Osteocyte (in vitro differentiated cells): ENCODE data around the gene DLEC1. TPM values are rescaled to one million over a fixed set of nuclear protein-coding genes. Genes with fewer than 3 reads are reported as not detected.

Experiments used
- DNase-seq: peaks from one replicate; pipeline ENCODE4 v3.0.0; 2021; ENCODE audit warnings: mixed read lengths; ENCODE audit not compliant: unreplicated experiment; ENCODE audit errors: extremely low spot score
- H3K27ac Mint-ChIP-seq: one replicate; pipeline ENCODE4 v1.8.0; 2021; ENCODE audit warnings: mild to moderate bottlenecking, mixed read lengths; ENCODE audit not compliant: unreplicated experiment
- H3K27me3 Mint-ChIP-seq: one replicate; pipeline ENCODE4 v1.8.0; 2021; ENCODE audit warnings: mixed read lengths; ENCODE audit not compliant: unreplicated experiment
- H3K36me3 Mint-ChIP-seq: one replicate; pipeline ENCODE4 v1.8.0; 2021; ENCODE audit warnings: mixed read lengths; ENCODE audit not compliant: unreplicated experiment
- H3K4me1 Mint-ChIP-seq: one replicate; pipeline ENCODE4 v1.8.0; 2021; ENCODE audit warnings: mixed read lengths; ENCODE audit not compliant: unreplicated experiment
- H3K4me3 Mint-ChIP-seq: one replicate; pipeline ENCODE4 v1.8.0; 2021; ENCODE audit warnings: mild to moderate bottlenecking, moderate library complexity, mixed read lengths; ENCODE audit not compliant: unreplicated experiment
- H3K9me3 Mint-ChIP-seq: one replicate; pipeline ENCODE4 v1.8.0; 2021; ENCODE audit warnings: mixed read lengths; ENCODE audit not compliant: unreplicated experiment
- CTCF ChIP-seq: fragments of 200-600 bp; sonication (generic); IDR thresholded peaks from 2 replicates; pipeline ENCODE4 v1.5.0; 2021; ENCODE audit warnings: antibody characterized with exemption, mild to moderate bottlenecking, moderate library complexity
- total RNA-seq: library from RNA; stranded (reverse); gene quantifications from 2 replicates; pipeline ENCODE4 v1.2.1, GENCODE V29; 2021

Gene DLEC1
- total RNA-seq, 1 donor from 2014 or later, result 0.62 TPM

- no peak overlapping the region for H3K27ac Mint-ChIP-seq
- H3K4me1 Mint-ChIP-seq, result no peaks in the 10 kb centered on the region
- no peaks in the 10 kb centered on the region for H3K9me3 Mint-ChIP-seq
- H3K36me3 Mint-ChIP-seq, result peaks cover 40% of the 10 kb centered on the region
- no peak overlapping the region for H3K4me3 Mint-ChIP-seq
- no peaks in the 10 kb centered on the region for H3K27me3 Mint-ChIP-seq
- DNase-seq, result peak; percentile 54
- TF ChIP-seq CTCF, result no peak
Measured at GRCh38 chr3:38127611-38128302, 88.7 kb downstream of the DLEC1 start.

GRCh38 chr3:38128303-38128655 lies 89.3 kb downstream of the DLEC1 start:
- H3K4me1 Mint-ChIP-seq, result no peaks in the 10 kb centered on the region
- no peaks in the 10 kb centered on the region for H3K9me3 Mint-ChIP-seq
- no peak overlapping the region for H3K4me3 Mint-ChIP-seq
- peak; percentile 38 for DNase-seq
- no peaks in the 10 kb centered on the region for H3K27me3 Mint-ChIP-seq
- TF ChIP-seq CTCF, result no peak
- H3K27ac Mint-ChIP-seq, result no peak overlapping the region
- peaks cover 35% of the 10 kb centered on the region for H3K36me3 Mint-ChIP-seq

- DNase-seq, result peak; percentile 64
- Mint-ChIP-seq H3K4me3 (no peak overlapping the region), H3K27me3 (no peaks in the 10 kb centered on the region), H3K9me3 (no peaks in the 10 kb centered on the region), H3K36me3 (peaks cover 35% of the 10 kb centered on the region), H3K27ac (no peak overlapping the region), H3K4me1 (no peaks in the 10 kb centered on the region)
- TF ChIP-seq CTCF, result no peak
Measured at GRCh38 chr3:38129058-38129457, 90.0 kb downstream of the DLEC1 start.

- peaks cover 33% of the 10 kb centered on the region for H3K36me3 Mint-ChIP-seq
- no peak overlapping the region for H3K27ac Mint-ChIP-seq
- no peaks in the 10 kb centered on the region for H3K27me3 Mint-ChIP-seq
Measured at GRCh38 chr3:38130631-38131065, 91.6 kb downstream of the DLEC1 start.

More at GRCh38 chr3:38130631-38131065, 91.6 kb downstream of the DLEC1 start:
- no peak for DNase-seq
- H3K4me1 Mint-ChIP-seq, result peaks cover 10% of the 10 kb centered on the region
- no peak overlapping the region for H3K4me3 Mint-ChIP-seq
- H3K9me3 Mint-ChIP-seq, result no peaks in the 10 kb centered on the region
- TF ChIP-seq CTCF, result no peak
